SK-N-SH (cell line): ENCODE data around the gene RBBP5. TPM values are rescaled to one million over a fixed set of nuclear protein-coding genes. Genes with fewer than 3 reads are reported as not detected.

ENCODE experiments used
- CTCF ChIA-PET: fragments of 300-600, 350-600 bp; formaldehyde crosslinking; extraction: SDS; loops from one replicate; lab custom pipeline; 2021; lab: Yijun Ruan, JAX
- POLR2A ChIA-PET: fragments of 350-600 bp; sonication (Branson Sonifier 250); formaldehyde crosslinking; extraction: SDS; loops from one replicate; lab custom pipeline; 2020; ENCODE audit warnings: antibody characterized with exemption, inconsistent platforms; lab: Yijun Ruan, JAX
- DNase-seq: peaks from one replicate; pipeline ENCODE4 v3.0.0; 2012
- H2AFZ ChIP-seq: fragments of 200-600 bp; sonication (generic); 2 replicates; pipeline ENCODE4 v1.8.1; 2016; ENCODE audit warnings: antibody characterized with exemption, mild to moderate bottlenecking, low read depth
- H3F3A ChIP-seq: fragments of 200-600 bp; sonication (generic); replicated peaks from 2 replicates; pipeline ENCODE3; 2016; ENCODE audit warnings: antibody characterized with exemption, mild to moderate bottlenecking; ENCODE audit not compliant: insufficient read depth
- H3K27ac ChIP-seq, 2 experiments: fragments of 200-500 bp in 1 of 2; fragments of 200-600 bp in 1 of 2; sonication (Bioruptor generic) in 1 of 2; sonication (generic), shearing (Covaris generic) in 1 of 2; 2 replicates each; pipeline versions ENCODE4 v1.5.1 to v1.6.1; 2014 to 2016; ENCODE audit warnings: low read depth in 2 of 2, inconsistent platforms in 1 of 2, low read length in 1 of 2, mild to moderate bottlenecking in 1 of 2, mixed read lengths in 1 of 2
- H3K27me3 ChIP-seq: fragments of 200-600 bp; sonication (generic), shearing (Covaris generic); 2 replicates; pipeline ENCODE4 v1.6.1; 2016; ENCODE audit warnings: mixed run types; ENCODE audit not compliant: insufficient read depth
- H3K36me3 ChIP-seq, 2 experiments: fragments of 200-500 bp in 1 of 2; fragments of 200-600 bp in 1 of 2; sonication (Bioruptor generic) in 1 of 2; sonication (generic) in 1 of 2; replicated peaks in 1 of 2; 2 replicates each; pipeline versions ENCODE3 to v1.5.1; 2014 to 2016; ENCODE audit warnings: low read length in 1 of 2, mild to moderate bottlenecking in 1 of 2; ENCODE audit not compliant: insufficient read depth in 2 of 2, control insufficient read depth in 1 of 2
- H3K4me1 ChIP-seq, 2 experiments: fragments of 200-500 bp in 1 of 2; fragments of 200-600 bp in 1 of 2; sonication (Bioruptor generic) in 1 of 2; sonication (generic), shearing (Covaris generic) in 1 of 2; 2 replicates each; pipeline versions ENCODE4 v1.5.1 to v1.6.1; 2014 to 2016; ENCODE audit warnings: low read depth in 1 of 2, low read length in 1 of 2, mixed run types in 1 of 2; ENCODE audit not compliant: insufficient read depth in 2 of 2, control insufficient read depth in 1 of 2
- H3K4me2 ChIP-seq: fragments of 200-600 bp; sonication (generic), shearing (Covaris generic); 2 replicates; pipeline ENCODE4 v1.6.1; 2017; ENCODE audit warnings: mixed run types
- H3K4me3 ChIP-seq, 2 experiments: fragments of 200-500 bp in 1 of 2; fragments of 200-600 bp in 1 of 2; sonication (Bioruptor generic) in 1 of 2; sonication (generic), shearing (Covaris generic) in 1 of 2; 2 replicates each; pipeline versions ENCODE4 v1.5.1 to v1.8.1; 2014 to 2016; ENCODE audit warnings: low read depth in 2 of 2, inconsistent platforms in 1 of 2, low read length in 1 of 2, mild to moderate bottlenecking in 1 of 2, mixed read lengths in 1 of 2, moderate library complexity in 1 of 2
- H3K79me2 ChIP-seq: fragments of 200-600 bp; sonication (generic); 2 replicates; pipeline ENCODE4 v1.8.1; 2017; ENCODE audit warnings: mild to moderate bottlenecking; ENCODE audit not compliant: insufficient read depth
- H3K9ac ChIP-seq: fragments of 200-600 bp; sonication (generic); 2 replicates; pipeline ENCODE4 v1.6.1; 2017; ENCODE audit warnings: mixed run types
- H3K9me2 ChIP-seq: fragments of 200-600 bp; sonication (generic); 2 replicates; pipeline ENCODE4 v1.6.1; 2017; ENCODE audit warnings: mixed run types
- H3K9me3 ChIP-seq: fragments of 200-600 bp; sonication (generic); 2 replicates; pipeline ENCODE4 v1.6.1; 2017; ENCODE audit warnings: mixed run types, mild to moderate bottlenecking, moderate library complexity
- H4K20me1 ChIP-seq: fragments of 200-600 bp; sonication (generic); 2 replicates; pipeline ENCODE4 v1.6.1; 2017; ENCODE audit warnings: mild to moderate bottlenecking, mixed run types; ENCODE audit not compliant: insufficient read depth
- EP300 ChIP-seq, 2 experiments: IDR thresholded peaks; 2 replicates each; pipeline versions ENCODE4 v1.4.0 to v1.6.1; 2012; ENCODE audit warnings: borderline replicate concordance in 1 of 2, low read depth in 1 of 2, low read length in 1 of 2
- EZH2phosphoT487 ChIP-seq: fragments of 200-600 bp; sonication (generic); IDR thresholded peaks from 2 replicates; pipeline ENCODE4 v1.6.1; 2017; ENCODE audit warnings: low read depth, mixed run types, mild to moderate bottlenecking, antibody characterized with exemption, moderate library complexity, borderline replicate concordance
- FOSL2 ChIP-seq: IDR thresholded peaks from 2 replicates; pipeline ENCODE4 v1.4.0; 2012; ENCODE audit warnings: low read depth, mild to moderate bottlenecking, moderate library complexity, borderline replicate concordance
- FOXJ3 ChIP-seq: sonication (generic); formaldehyde crosslinking; IDR thresholded peaks from 2 replicates; pipeline ENCODE4 v1.5.1; 2020; ENCODE audit warnings: mild to moderate bottlenecking, missing genetic modification reagents
- MEF2A ChIP-seq: IDR thresholded peaks from 2 replicates; pipeline ENCODE4 v1.4.0; 2012; ENCODE audit warnings: low read depth, borderline replicate concordance
- NRF1 ChIP-seq: IDR thresholded peaks from 2 replicates; pipeline ENCODE4 v1.6.1; 2012; ENCODE audit warnings: low read depth, mild to moderate bottlenecking, low read length
- RAD21 ChIP-seq: IDR thresholded peaks from 2 replicates; pipeline ENCODE4 v1.6.1; 2012; ENCODE audit warnings: mild to moderate bottlenecking, low read length
- RFX5 ChIP-seq: IDR thresholded peaks from 2 replicates; pipeline ENCODE4 v1.6.1; 2012; ENCODE audit warnings: mild to moderate bottlenecking, improper control_type of control experiment, low read length
- RXRA ChIP-seq: IDR thresholded peaks from 2 replicates; pipeline ENCODE4 v1.4.0; 2012; ENCODE audit warnings: low read depth, mild to moderate bottlenecking, borderline replicate concordance
- SIN3A ChIP-seq: IDR thresholded peaks from 2 replicates; pipeline ENCODE4 v1.6.1; 2012; ENCODE audit warnings: low read depth, mild to moderate bottlenecking, low read length, moderate library complexity, borderline replicate concordance
- SMC3 ChIP-seq: IDR thresholded peaks from 2 replicates; pipeline ENCODE4 v1.6.1; 2012; ENCODE audit warnings: low read depth, low read length, improper control_type of control experiment
- TAF1 ChIP-seq: IDR thresholded peaks from 2 replicates; pipeline ENCODE4 v1.6.1; 2012; ENCODE audit warnings: low read depth, mild to moderate bottlenecking, low read length, moderate library complexity, borderline replicate concordance
- TCF12 ChIP-seq: IDR thresholded peaks from 2 replicates; pipeline ENCODE4 v1.4.0; 2012
- YY1 ChIP-seq: IDR thresholded peaks from 2 replicates; pipeline ENCODE4 v1.4.0; 2012; ENCODE audit warnings: low read depth, mild to moderate bottlenecking
- WGBS: methylation state at CpG from one replicate; pipeline ENCODE4 v1.1.6; 2017; ENCODE audit warnings: low lambda C conversion rate; 5-methylcytosine and 5-hydroxymethylcytosine counted together
- polyA plus RNA-seq, 3 experiments: library from polyadenylated mRNA; depleted of rRNA; stranded (reverse); fragments of >200 nt; gene quantifications; 2 replicates each; pipeline ENCODE4 v1.2.3, GENCODE V29; 2012
- TF ChIP-seq, protein P1 (sequence below): IDR thresholded peaks from 2 replicates; pipeline ENCODE4 v1.4.0; 2012; ENCODE audit warnings: low read depth
- TF ChIP-seq, protein P2 (sequence below): IDR thresholded peaks from 2 replicates; pipeline ENCODE4; 2012
- TF ChIP-seq, protein P3 (sequence below): IDR thresholded peaks from 2 replicates; pipeline ENCODE4 v1.6.1; 2012; ENCODE audit warnings: mild to moderate bottlenecking, low read depth, low read length, moderate library complexity
- TF ChIP-seq, protein P4 (sequence below): fragments of 150-350 bp; IDR thresholded peaks from 2 replicates; pipeline ENCODE4 v1.6.1; 2017; ENCODE audit warnings: antibody characterized with exemption, low read length, low read depth, borderline replicate concordance

Gene RBBP5
- polyA plus RNA-seq, 1 of the 3 experiments (the other 2 are of a cell fraction), result 5.7 TPM

DNA sequence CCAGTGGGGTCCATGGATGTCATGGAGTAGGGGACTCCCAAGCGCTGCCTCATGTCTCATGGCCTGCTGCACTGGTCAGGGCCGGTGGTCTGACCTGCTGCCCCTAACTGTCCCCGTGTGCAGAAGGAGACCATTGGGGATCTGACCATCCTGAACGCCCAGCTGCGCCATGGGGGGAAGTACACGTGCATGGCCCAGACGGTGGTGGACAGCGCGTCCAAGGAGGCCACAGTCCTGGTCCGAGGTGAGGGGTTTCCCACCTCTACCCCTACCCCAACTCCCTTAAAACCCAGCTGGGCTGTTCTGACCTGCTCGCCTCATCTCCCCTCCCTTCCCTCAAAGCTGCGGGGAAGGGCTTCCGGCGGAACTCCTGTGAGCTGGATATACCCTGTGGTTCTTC is 56.1 kb downstream of the RBBP5 start:
- ChIA-PET CTCF (interaction anchor here (0.9 to 6.9 kb wide), 8 partner anchors 10 to 258 kb away, joined by 3 to 55 read pairs (median 4); no protein-coding TSS in a partner anchor), POLR2A (interaction anchor here (0.6 kb wide), 1 partner anchor 81 kb away, joined by 3 read pairs; no protein-coding TSS in a partner anchor)
- no peaks in the 10 kb centered on the region for H3K36me3 ChIP-seq
- DNase-seq, result peak; percentile 12
- H3K4me1 ChIP-seq, result peaks cover 0 to 5% of the 10 kb centered on the region in 2 experiments; a peak in 1 of 4 replicates
- WGBS, result 84% methylated on average over 8 of the region's 14 CpGs
- TF ChIP-seq TCF12 (no peak), YY1 (no peak), RAD21 (no peak), TAF1 (no peak), RFX5 (no peak), FOXJ3 (CRISPR knock-in tag) (no peak), RXRA (no peak), EZH2phosphoT487 (no peak), FOSL2 (no peak), NRF1 (no peak), SIN3A (no peak), EP300 (IDR thresholded peaks at IDR 0.05; ENCODE audit: borderline replicate concordance in 1 of 2, low read depth in 1 of 2, low read length in 1 of 2) (no peak), MEF2A (no peak), SMC3 (no peak)
- TF ChIP-seq, protein P1, sequence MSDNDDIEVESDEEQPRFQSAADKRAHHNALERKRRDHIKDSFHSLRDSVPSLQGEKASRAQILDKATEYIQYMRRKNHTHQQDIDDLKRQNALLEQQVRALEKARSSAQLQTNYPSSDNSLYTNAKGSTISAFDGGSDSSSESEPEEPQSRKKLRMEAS, result no peak
- TF ChIP-seq, protein P2, sequence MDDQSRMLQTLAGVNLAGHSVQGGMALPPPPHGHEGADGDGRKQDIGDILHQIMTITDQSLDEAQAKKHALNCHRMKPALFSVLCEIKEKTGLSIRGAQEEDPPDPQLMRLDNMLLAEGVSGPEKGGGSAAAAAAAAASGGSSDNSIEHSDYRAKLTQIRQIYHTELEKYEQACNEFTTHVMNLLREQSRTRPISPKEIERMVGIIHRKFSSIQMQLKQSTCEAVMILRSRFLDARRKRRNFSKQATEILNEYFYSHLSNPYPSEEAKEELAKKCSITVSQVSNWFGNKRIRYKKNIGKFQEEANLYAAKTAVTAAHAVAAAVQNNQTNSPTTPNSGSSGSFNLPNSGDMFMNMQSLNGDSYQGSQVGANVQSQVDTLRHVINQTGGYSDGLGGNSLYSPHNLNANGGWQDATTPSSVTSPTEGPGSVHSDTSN, result no peak
- TF ChIP-seq, protein P3, sequence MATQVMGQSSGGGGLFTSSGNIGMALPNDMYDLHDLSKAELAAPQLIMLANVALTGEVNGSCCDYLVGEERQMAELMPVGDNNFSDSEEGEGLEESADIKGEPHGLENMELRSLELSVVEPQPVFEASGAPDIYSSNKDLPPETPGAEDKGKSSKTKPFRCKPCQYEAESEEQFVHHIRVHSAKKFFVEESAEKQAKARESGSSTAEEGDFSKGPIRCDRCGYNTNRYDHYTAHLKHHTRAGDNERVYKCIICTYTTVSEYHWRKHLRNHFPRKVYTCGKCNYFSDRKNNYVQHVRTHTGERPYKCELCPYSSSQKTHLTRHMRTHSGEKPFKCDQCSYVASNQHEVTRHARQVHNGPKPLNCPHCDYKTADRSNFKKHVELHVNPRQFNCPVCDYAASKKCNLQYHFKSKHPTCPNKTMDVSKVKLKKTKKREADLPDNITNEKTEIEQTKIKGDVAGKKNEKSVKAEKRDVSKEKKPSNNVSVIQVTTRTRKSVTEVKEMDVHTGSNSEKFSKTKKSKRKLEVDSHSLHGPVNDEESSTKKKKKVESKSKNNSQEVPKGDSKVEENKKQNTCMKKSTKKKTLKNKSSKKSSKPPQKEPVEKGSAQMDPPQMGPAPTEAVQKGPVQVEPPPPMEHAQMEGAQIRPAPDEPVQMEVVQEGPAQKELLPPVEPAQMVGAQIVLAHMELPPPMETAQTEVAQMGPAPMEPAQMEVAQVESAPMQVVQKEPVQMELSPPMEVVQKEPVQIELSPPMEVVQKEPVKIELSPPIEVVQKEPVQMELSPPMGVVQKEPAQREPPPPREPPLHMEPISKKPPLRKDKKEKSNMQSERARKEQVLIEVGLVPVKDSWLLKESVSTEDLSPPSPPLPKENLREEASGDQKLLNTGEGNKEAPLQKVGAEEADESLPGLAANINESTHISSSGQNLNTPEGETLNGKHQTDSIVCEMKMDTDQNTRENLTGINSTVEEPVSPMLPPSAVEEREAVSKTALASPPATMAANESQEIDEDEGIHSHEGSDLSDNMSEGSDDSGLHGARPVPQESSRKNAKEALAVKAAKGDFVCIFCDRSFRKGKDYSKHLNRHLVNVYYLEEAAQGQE, result no peak
- TF ChIP-seq, protein P4, sequence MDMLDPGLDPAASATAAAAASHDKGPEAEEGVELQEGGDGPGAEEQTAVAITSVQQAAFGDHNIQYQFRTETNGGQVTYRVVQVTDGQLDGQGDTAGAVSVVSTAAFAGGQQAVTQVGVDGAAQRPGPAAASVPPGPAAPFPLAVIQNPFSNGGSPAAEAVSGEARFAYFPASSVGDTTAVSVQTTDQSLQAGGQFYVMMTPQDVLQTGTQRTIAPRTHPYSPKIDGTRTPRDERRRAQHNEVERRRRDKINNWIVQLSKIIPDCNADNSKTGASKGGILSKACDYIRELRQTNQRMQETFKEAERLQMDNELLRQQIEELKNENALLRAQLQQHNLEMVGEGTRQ, result no peak
- no peaks in the 10 kb centered on the region for H3K9me3 ChIP-seq
- no peak overlapping the region for H3K4me3 ChIP-seq
- H3K79me2 ChIP-seq, result no peaks in the 10 kb centered on the region
- no peaks in the 10 kb centered on the region for H4K20me1 ChIP-seq
- no peak overlapping the region for H3K27ac ChIP-seq
- no peak overlapping the region for H3K9ac ChIP-seq
- H3K27me3 ChIP-seq, result no peaks in the 10 kb centered on the region
- no peak overlapping the region for H3K4me2 ChIP-seq
- no peaks in the 10 kb centered on the region for H3K9me2 ChIP-seq
- no peak overlapping the region for H2AFZ ChIP-seq
- no peaks in the 10 kb centered on the region for H3F3A ChIP-seq
